Mesothelial cell of epicardium (in vitro differentiated cells): Measurements from ENCODE around the gene SNX13. TPM values are rescaled to one million over a fixed set of nuclear protein-coding genes. Genes with fewer than 3 reads are reported as not detected.

Experiments
- DNase-seq, 2 experiments: peaks; one replicate each; pipeline ENCODE4 v3.0.0; 2021; ENCODE audit warnings: low spot score in 2 of 2; ENCODE audit not compliant: unreplicated experiment in 2 of 2
- H3K27ac Mint-ChIP-seq: 2 replicates; pipeline ENCODE4 v1.8.0; 2021; ENCODE audit warnings: mixed read lengths
- H3K27me3 Mint-ChIP-seq: 2 replicates; pipeline ENCODE4 v1.8.0; 2021; ENCODE audit warnings: low read depth, mixed read lengths
- H3K36me3 Mint-ChIP-seq: 2 replicates; pipeline ENCODE4 v1.8.0; 2021; ENCODE audit warnings: mixed read lengths
- H3K4me1 Mint-ChIP-seq: 2 replicates; pipeline ENCODE4 v1.8.0; 2021; ENCODE audit warnings: mixed read lengths
- H3K4me3 Mint-ChIP-seq: 2 replicates; pipeline ENCODE4 v1.8.0; 2021; ENCODE audit warnings: mild to moderate bottlenecking, moderate library complexity, mixed read lengths
- H3K9me3 Mint-ChIP-seq: 2 replicates; pipeline ENCODE4 v1.8.0; 2021; ENCODE audit warnings: mixed read lengths
- CTCF ChIP-seq: fragments of 200-600 bp; sonication (generic); IDR thresholded peaks from one replicate; pipeline ENCODE4 v1.5.0; 2021; ENCODE audit warnings: antibody characterized with exemption; ENCODE audit not compliant: unreplicated experiment
- total RNA-seq: library from RNA; stranded (reverse); gene quantifications from 3 replicates; pipeline ENCODE4 v1.2.1, GENCODE V29; 2021

SNX13 gene
- total RNA-seq, 1 donor from 2014 or later, result 57.1 TPM

DNA sequence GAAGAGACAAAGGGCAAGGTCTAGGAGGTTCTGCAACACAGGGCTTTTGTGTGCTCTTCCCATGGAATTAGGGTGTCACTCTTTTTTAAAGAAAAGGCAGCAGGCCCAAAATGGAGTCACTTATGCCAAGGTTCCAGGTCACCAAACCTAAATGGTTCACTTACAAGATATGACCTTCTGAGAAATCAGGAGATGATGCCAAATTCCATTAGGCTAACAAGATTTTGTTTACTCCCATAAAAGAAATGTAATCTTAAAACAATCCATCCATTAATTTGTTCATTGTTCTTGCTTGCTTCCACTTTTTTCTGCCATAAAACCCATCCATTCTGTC lies 158.1 kb downstream of the SNX13 start:
- Mint-ChIP-seq H3K4me3 (no peak overlapping the region), H3K4me1 (no peaks in the 10 kb centered on the region), H3K27ac (no peak overlapping the region), H3K27me3 (no peaks in the 10 kb centered on the region), H3K9me3 (no peaks in the 10 kb centered on the region), H3K36me3 (no peaks in the 10 kb centered on the region)
- TF ChIP-seq CTCF, result no peak
- DNase-seq, result no peak

DNA sequence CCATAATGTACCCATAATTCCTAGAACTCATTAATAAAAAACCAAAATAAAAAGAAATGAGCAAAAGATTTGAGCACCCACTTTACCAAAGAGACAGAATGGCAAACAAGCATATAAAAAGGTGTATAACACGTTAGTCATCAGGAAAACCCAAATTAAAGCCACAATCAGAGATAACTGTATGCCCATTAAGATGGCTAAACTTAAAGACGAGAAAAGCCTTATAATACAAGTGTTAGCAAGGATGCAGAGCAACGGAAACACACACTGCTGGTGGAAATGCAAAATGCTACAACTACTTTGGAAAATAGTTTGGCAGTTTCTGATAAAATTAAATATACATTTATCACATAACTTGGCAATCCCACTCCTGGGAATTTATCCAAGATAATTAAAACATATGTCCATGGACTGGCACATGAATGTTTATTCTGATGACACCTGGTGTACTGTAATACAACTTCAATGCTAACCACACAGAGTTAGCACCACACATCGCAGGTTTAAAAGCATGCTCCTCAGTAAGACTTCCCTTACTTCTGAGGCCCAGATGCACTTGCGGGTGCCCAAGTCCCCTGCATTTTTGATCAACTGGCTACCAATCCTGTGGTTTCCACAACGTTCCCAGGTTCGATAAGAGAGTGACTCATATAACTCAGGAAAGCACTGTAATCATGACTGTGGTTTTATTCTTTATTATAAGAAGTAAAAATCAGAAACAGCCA lies 158.6 kb downstream of the SNX13 start:
- no peak for TF ChIP-seq CTCF
- DNase-seq, result no peak
- Mint-ChIP-seq H3K36me3 (no peaks in the 10 kb centered on the region), H3K27ac (no peak overlapping the region), H3K27me3 (no peaks in the 10 kb centered on the region), H3K4me3 (no peak overlapping the region), H3K9me3 (no peaks in the 10 kb centered on the region), H3K4me1 (no peaks in the 10 kb centered on the region)

- H3K36me3 Mint-ChIP-seq, result no peaks in the 10 kb centered on the region
- H3K27me3 Mint-ChIP-seq, result no peaks in the 10 kb centered on the region
- no peak for TF ChIP-seq CTCF
- no peaks in the 10 kb centered on the region for H3K9me3 Mint-ChIP-seq
- no peak for DNase-seq
- no peaks in the 10 kb centered on the region for H3K4me1 Mint-ChIP-seq
- no peak overlapping the region for H3K4me3 Mint-ChIP-seq
- H3K27ac Mint-ChIP-seq, result no peak overlapping the region
Measured at GRCh38 chr7:17779381-17779780, 160.9 kb downstream of the SNX13 start.

- no peak for DNase-seq
- no peaks in the 10 kb centered on the region for H3K36me3 Mint-ChIP-seq
- H3K27ac Mint-ChIP-seq, result no peak overlapping the region
- H3K27me3 Mint-ChIP-seq, result no peaks in the 10 kb centered on the region
- no peak overlapping the region for H3K4me3 Mint-ChIP-seq
- H3K4me1 Mint-ChIP-seq, result peaks cover 28% of the 10 kb centered on the region
- no peak for TF ChIP-seq CTCF
- no peaks in the 10 kb centered on the region for H3K9me3 Mint-ChIP-seq
Measured at GRCh38 chr7:17774716-17775288, 165.5 kb downstream of the SNX13 start.

- no peak for TF ChIP-seq CTCF
- no peak overlapping the region for H3K4me3 Mint-ChIP-seq
- DNase-seq, result no peak
- no peaks in the 10 kb centered on the region for H3K36me3 Mint-ChIP-seq
- peaks cover 28% of the 10 kb centered on the region for H3K4me1 Mint-ChIP-seq
- H3K27ac Mint-ChIP-seq, result no peak overlapping the region
- no peaks in the 10 kb centered on the region for H3K9me3 Mint-ChIP-seq
- no peaks in the 10 kb centered on the region for H3K27me3 Mint-ChIP-seq
Measured at GRCh38 chr7:17774248-17774647, 166.0 kb downstream of the SNX13 start.
